Nephron progenitor cell (in vitro differentiated cells): ENCODE results near the gene ARHGEF38.

ENCODE experiments used
- DNase-seq: peaks from one replicate; pipeline ENCODE4 v3.0.0; 2021
- H3K27ac Mint-ChIP-seq: 2 replicates; pipeline ENCODE4 v1.8.0; 2021; ENCODE audit warnings: mild to moderate bottlenecking, moderate library complexity, mixed read lengths
- H3K27me3 Mint-ChIP-seq: 2 replicates; pipeline ENCODE4 v1.8.0; 2021; ENCODE audit warnings: mild to moderate bottlenecking, low read depth, mixed read lengths; ENCODE audit not compliant: poor library complexity
- H3K36me3 Mint-ChIP-seq: 2 replicates; pipeline ENCODE4 v1.8.0; 2021; ENCODE audit warnings: low read depth, mixed read lengths
- H3K4me1 Mint-ChIP-seq: 2 replicates; pipeline ENCODE4 v1.8.0; 2021; ENCODE audit warnings: mixed read lengths
- H3K4me3 Mint-ChIP-seq: 2 replicates; pipeline ENCODE4 v1.8.0; 2021; ENCODE audit warnings: mild to moderate bottlenecking, moderate library complexity, mixed read lengths
- H3K9me3 Mint-ChIP-seq: 2 replicates; pipeline ENCODE4 v1.8.0; 2021; ENCODE audit warnings: mild to moderate bottlenecking, moderate library complexity, mixed read lengths
- TF ChIP-seq, protein P1 (sequence below): fragments of 200-600 bp; sonication (generic); IDR thresholded peaks from 2 replicates; pipeline ENCODE4 v1.5.0; 2021; ENCODE audit warnings: antibody characterized with exemption

The ARHGEF38 gene

DNA sequence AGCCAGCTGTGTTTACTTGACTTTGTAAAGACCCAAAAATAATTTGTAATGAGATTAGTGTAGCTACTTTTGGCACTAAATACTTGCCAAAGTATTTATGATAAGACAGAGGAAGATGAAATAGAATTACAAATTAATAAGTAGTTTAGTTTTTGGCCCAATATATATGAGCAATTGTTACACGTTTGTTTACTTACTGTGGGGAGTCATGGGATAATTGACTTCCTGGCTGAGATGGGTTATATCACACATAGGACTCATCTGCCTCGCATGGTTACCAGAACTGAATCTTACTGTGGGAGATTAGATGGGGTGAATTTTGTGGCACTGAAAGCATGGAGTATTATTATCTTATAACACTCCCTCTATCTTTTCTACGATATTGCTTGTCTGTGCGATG is 89.4 kb downstream of the ARHGEF38 start:
- Mint-ChIP-seq H3K9me3 (peaks cover 6% of the 10 kb centered on the region), H3K27me3 (peaks cover 8% of the 10 kb centered on the region), H3K4me3 (no peak overlapping the region), H3K27ac (no peak overlapping the region), H3K36me3 (no peaks in the 10 kb centered on the region), H3K4me1 (peaks cover 7% of the 10 kb centered on the region)
- no peak for DNase-seq
- TF ChIP-seq, protein P1, sequence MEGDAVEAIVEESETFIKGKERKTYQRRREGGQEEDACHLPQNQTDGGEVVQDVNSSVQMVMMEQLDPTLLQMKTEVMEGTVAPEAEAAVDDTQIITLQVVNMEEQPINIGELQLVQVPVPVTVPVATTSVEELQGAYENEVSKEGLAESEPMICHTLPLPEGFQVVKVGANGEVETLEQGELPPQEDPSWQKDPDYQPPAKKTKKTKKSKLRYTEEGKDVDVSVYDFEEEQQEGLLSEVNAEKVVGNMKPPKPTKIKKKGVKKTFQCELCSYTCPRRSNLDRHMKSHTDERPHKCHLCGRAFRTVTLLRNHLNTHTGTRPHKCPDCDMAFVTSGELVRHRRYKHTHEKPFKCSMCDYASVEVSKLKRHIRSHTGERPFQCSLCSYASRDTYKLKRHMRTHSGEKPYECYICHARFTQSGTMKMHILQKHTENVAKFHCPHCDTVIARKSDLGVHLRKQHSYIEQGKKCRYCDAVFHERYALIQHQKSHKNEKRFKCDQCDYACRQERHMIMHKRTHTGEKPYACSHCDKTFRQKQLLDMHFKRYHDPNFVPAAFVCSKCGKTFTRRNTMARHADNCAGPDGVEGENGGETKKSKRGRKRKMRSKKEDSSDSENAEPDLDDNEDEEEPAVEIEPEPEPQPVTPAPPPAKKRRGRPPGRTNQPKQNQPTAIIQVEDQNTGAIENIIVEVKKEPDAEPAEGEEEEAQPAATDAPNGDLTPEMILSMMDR = no peak

DNA sequence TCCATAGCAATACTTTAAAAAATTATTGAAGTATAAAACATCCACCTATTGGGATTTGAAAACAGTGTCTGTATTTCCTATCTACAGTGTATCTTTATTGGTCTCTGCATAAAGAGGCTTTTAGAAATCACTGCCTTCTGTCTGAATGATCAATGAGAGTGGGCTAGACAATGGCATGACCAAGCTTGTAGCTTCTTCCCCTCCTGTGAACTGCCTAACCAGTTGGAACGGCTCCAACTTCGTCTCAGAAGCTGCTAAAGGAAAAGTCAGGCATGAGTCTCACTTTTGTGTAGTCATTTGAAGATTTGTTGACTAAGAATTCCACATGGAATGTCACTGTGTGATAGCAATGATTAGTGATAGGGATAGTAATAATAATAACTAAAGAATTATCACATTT is 91.8 kb downstream of the ARHGEF38 start:
- no peaks in the 10 kb centered on the region for H3K4me1 Mint-ChIP-seq
- no peaks in the 10 kb centered on the region for H3K36me3 Mint-ChIP-seq
- DNase-seq = no peak
- no peak overlapping the region for H3K4me3 Mint-ChIP-seq
- H3K27ac Mint-ChIP-seq = no peak overlapping the region
- TF ChIP-seq, protein P1 = no peak
- H3K9me3 Mint-ChIP-seq = peaks cover 6% of the 10 kb centered on the region
- peaks cover 19% of the 10 kb centered on the region for H3K27me3 Mint-ChIP-seq

DNA sequence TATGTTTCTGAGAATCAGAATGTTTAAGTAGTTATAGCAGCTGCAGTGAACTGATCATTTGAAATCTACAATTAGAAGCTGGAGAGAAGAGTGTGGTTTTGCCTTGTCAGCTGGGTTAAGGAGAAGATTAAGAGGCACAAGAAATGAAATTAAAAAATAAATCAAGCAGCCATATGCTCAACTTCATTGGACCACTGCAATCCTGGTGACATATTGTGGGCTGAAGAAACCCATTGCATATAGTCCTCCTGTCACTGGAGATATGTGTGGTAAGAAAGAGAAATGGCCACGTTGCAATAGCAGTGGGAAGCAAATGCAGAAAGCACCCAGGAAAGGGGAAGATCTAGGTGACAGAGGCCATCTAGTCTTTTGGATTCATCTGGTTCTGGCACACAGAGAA is 93.0 kb downstream of the ARHGEF38 start:
- peaks cover 19% of the 10 kb centered on the region for H3K27me3 Mint-ChIP-seq
- no peaks in the 10 kb centered on the region for H3K4me1 Mint-ChIP-seq
- no peaks in the 10 kb centered on the region for H3K9me3 Mint-ChIP-seq
- TF ChIP-seq, protein P1 = no peak
- no peak for DNase-seq
- H3K36me3 Mint-ChIP-seq = no peaks in the 10 kb centered on the region
- H3K27ac Mint-ChIP-seq = no peak overlapping the region
- no peak overlapping the region for H3K4me3 Mint-ChIP-seq

DNA sequence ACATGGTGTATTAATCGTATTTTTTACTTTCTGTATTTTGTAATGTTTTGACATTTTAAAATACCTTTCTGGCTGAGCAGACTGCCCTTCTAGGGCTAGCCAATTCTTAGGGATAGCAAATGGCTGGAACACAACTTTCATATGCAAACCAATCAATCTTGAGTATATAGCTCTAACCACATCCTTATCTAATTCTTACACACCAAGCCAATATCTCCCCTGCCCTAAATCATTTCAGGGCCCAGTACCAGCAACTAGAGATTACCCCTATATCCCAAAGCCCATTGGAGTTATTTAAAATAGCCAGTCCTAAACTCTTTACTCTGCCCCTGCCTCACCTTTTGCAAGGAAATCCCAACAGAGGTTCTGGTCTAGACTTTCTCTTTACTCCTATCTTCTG is 97.8 kb downstream of the ARHGEF38 start:
- peaks cover 15% of the 10 kb centered on the region for H3K27me3 Mint-ChIP-seq
- no peak overlapping the region for H3K4me3 Mint-ChIP-seq
- H3K27ac Mint-ChIP-seq = no peak overlapping the region
- H3K36me3 Mint-ChIP-seq = no peaks in the 10 kb centered on the region
- no peak for DNase-seq
- TF ChIP-seq, protein P1 = no peak
- no peaks in the 10 kb centered on the region for H3K9me3 Mint-ChIP-seq
- no peaks in the 10 kb centered on the region for H3K4me1 Mint-ChIP-seq

DNA sequence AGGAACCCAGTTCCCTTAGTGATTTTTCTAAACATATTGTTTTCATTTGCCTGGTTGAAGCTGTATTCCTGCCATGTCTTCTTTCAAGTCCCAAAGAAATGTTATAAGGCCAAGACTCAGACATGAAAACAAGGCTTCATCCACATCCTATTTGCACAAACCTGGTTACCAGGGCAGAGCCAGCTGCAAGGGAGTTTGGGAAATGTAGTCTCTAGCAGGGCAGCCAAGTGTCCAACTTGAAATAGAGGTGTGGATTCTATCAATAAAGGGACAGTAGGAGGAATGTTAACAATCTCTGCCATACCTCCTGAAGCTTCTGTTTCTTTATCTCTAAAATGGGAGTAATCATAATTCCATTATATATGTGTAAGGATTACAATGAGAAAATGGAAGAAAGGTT is 99.5 kb downstream of the ARHGEF38 start:
- no peak overlapping the region for H3K4me3 Mint-ChIP-seq
- H3K4me1 Mint-ChIP-seq = no peaks in the 10 kb centered on the region
- TF ChIP-seq, protein P1 = no peak
- H3K27me3 Mint-ChIP-seq = peaks cover 23% of the 10 kb centered on the region
- H3K27ac Mint-ChIP-seq = no peak overlapping the region
- DNase-seq = no peak
- no peaks in the 10 kb centered on the region for H3K36me3 Mint-ChIP-seq
- H3K9me3 Mint-ChIP-seq = no peaks in the 10 kb centered on the region

DNA sequence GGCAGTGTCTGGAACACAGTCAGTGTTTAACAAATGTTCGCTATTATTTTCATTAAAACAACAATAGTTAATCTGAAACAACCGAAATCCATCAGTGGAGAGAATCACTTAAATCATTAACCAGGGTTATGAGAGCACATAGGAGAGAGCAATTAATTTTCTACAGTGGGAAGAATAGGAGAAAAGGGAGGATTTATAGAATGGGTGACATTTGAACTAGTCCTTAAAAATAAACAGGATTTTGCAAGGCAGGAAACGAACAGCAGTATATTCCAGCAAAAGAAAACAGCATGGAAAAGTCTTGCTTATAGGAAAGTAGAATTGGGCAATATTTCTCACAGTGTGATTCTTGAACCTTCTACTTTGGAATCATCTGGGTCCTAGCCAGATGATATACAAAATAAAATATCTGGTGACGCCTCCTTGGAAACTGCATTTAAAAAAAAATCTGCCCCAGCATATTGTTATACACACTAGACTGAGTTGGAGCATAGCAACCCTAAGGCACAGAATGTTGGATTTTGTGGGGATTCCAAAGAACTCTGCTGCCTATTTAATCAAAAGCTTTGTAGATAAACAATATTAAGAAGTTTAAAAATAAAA is 100.0 kb downstream of the ARHGEF38 start:
- H3K27ac Mint-ChIP-seq = no peak overlapping the region
- TF ChIP-seq, protein P1 = no peak
- no peak for DNase-seq
- peaks cover 19% of the 10 kb centered on the region for H3K27me3 Mint-ChIP-seq
- H3K9me3 Mint-ChIP-seq = no peaks in the 10 kb centered on the region
- no peak overlapping the region for H3K4me3 Mint-ChIP-seq
- H3K36me3 Mint-ChIP-seq = no peaks in the 10 kb centered on the region
- no peaks in the 10 kb centered on the region for H3K4me1 Mint-ChIP-seq
